Activated B cell treated with CpG ODN at 0.5 μM for 24 hours (primary cell): ENCODE measurements around the gene UBE4B. TPM values are rescaled to one million over a fixed set of nuclear protein-coding genes. Genes with fewer than 3 reads are reported as not detected.

Experiments used
- ATAC-seq: fragments of 200-7000 bp; cut with Tn5 transposase; one replicate; pipeline ENCODE4 v1.10.0; 2021; ENCODE audit warnings: low read depth, mild to moderate bottlenecking, moderate library complexity
- CTCF ChIA-PET: fragments of 350-600 bp; sonication (Branson Sonifier 250); formaldehyde crosslinking; loops from one replicate; lab custom pipeline; 2021; ENCODE audit warnings: antibody characterized with exemption; lab: Charles Lee
- POLR2A ChIA-PET: fragments of 350-600 bp; sonication (Branson Sonifier 250); formaldehyde crosslinking; loops from one replicate; lab custom pipeline; 2021; ENCODE audit warnings: antibody characterized with exemption; lab: Charles Lee
- DNase-seq: peaks from one replicate; pipeline ENCODE4 v3.0.0; 2022
- H3K27ac Mint-ChIP-seq: one replicate; pipeline ENCODE4 v1.8.0; 2020; ENCODE audit warnings: mixed read lengths
- H3K27me3 Mint-ChIP-seq: one replicate; pipeline ENCODE4 v1.8.0; 2021; ENCODE audit warnings: mixed read lengths
- H3K36me3 Mint-ChIP-seq: one replicate; pipeline ENCODE4 v1.8.0; 2021; ENCODE audit warnings: low read depth, mixed read lengths
- H3K4me1 Mint-ChIP-seq: one replicate; pipeline ENCODE4 v1.8.0; 2021; ENCODE audit warnings: mixed read lengths
- H3K4me3 Mint-ChIP-seq: one replicate; pipeline ENCODE4 v1.8.0; 2020; ENCODE audit warnings: mild to moderate bottlenecking, mixed read lengths
- H3K9me3 Mint-ChIP-seq: one replicate; pipeline ENCODE4 v1.8.0; 2020; ENCODE audit warnings: mixed read lengths
- CTCF ChIP-seq: fragments of 200-600 bp; IDR thresholded peaks from one replicate; pipeline ENCODE4 v1.8.0; 2022; ENCODE audit warnings: antibody characterized with exemption, mild to moderate bottlenecking
- intact Hi-C: fragments of 100-400 bp; cut with micrococcal nuclease; formaldehyde crosslinking; loops from one replicate; pipeline ENCODE4 v1.15.1; 2024
- total RNA-seq: library from RNA; stranded (reverse); gene quantifications from 2 replicates; pipeline ENCODE4 v1.2.3, GENCODE V29; 2022

The UBE4B gene
- total RNA-seq, 1 donor from 2014 or later, result 44.7 TPM

- ChIA-PET CTCF (no interaction called here), POLR2A (no interaction called here)
- DNase-seq, result no peak
- Mint-ChIP-seq H3K36me3 (peaks cover 31% of the 10 kb centered on the region), H3K9me3 (no peaks in the 10 kb centered on the region), H3K4me3 (no peak overlapping the region), H3K27me3 (no peaks in the 10 kb centered on the region), H3K27ac (no peak overlapping the region), H3K4me1 (peaks cover 10% of the 10 kb centered on the region)
- no peak for TF ChIP-seq CTCF
- intact Hi-C loops, result no loop called here
- ATAC-seq, result no peak
Measured at GRCh38 chr1:10061276-10061675, 28.5 kb downstream of the UBE4B start.

GRCh38 chr1:10063878-10064277 lies 31.1 kb downstream of the UBE4B start:
- DNase-seq, result no peak
- peaks cover 19% of the 10 kb centered on the region for H3K36me3 Mint-ChIP-seq
- CTCF ChIA-PET, result no interaction called here
- no peak for TF ChIP-seq CTCF
- H3K27ac Mint-ChIP-seq, result no peak overlapping the region
- H3K9me3 Mint-ChIP-seq, result no peaks in the 10 kb centered on the region
- H3K4me1 Mint-ChIP-seq, result peaks cover 10% of the 10 kb centered on the region
- intact Hi-C loops, result no loop called here
- no peak overlapping the region for H3K4me3 Mint-ChIP-seq
- POLR2A ChIA-PET, result interaction anchor here (0.6 kb wide), 1 partner anchor 380 kb away, joined by 6 read pairs; no protein-coding TSS in a partner anchor
- no peaks in the 10 kb centered on the region for H3K27me3 Mint-ChIP-seq
- ATAC-seq, result no peak

GRCh38 chr1:10064416-10065343 lies 31.9 kb downstream of the UBE4B start:
- H3K9me3 Mint-ChIP-seq, result no peaks in the 10 kb centered on the region
- POLR2A ChIA-PET, result interaction anchor here (0.6 kb wide), 1 partner anchor 379 kb away, joined by 6 read pairs; no protein-coding TSS in a partner anchor
- no peaks in the 10 kb centered on the region for H3K27me3 Mint-ChIP-seq
- no peak for DNase-seq
- H3K36me3 Mint-ChIP-seq, result peaks cover 16% of the 10 kb centered on the region
- no peak overlapping the region for H3K4me3 Mint-ChIP-seq
- ATAC-seq, result no peak
- H3K27ac Mint-ChIP-seq, result no peak overlapping the region
- intact Hi-C loops, result no loop called here
- TF ChIP-seq CTCF, result no peak
- CTCF ChIA-PET, result no interaction called here
- peaks cover 10% of the 10 kb centered on the region for H3K4me1 Mint-ChIP-seq

GRCh38 chr1:10065344-10065685 lies 32.6 kb downstream of the UBE4B start:
- no peak for TF ChIP-seq CTCF
- no peaks in the 10 kb centered on the region for H3K27me3 Mint-ChIP-seq
- H3K4me1 Mint-ChIP-seq, result peaks cover 10% of the 10 kb centered on the region
- H3K27ac Mint-ChIP-seq, result no peak overlapping the region
- ChIA-PET POLR2A (no interaction called here), CTCF (no interaction called here)
- H3K4me3 Mint-ChIP-seq, result no peak overlapping the region
- no peak for ATAC-seq
- intact Hi-C loops, result no loop called here
- H3K9me3 Mint-ChIP-seq, result no peaks in the 10 kb centered on the region
- peaks cover 12% of the 10 kb centered on the region for H3K36me3 Mint-ChIP-seq
- no peak for DNase-seq

- ATAC-seq (no peak), DNase-seq (no peak)
- H3K36me3 Mint-ChIP-seq, result peaks cover 14% of the 10 kb centered on the region
- intact Hi-C loops, result no loop called here
- peaks cover 10% of the 10 kb centered on the region for H3K4me1 Mint-ChIP-seq
- CTCF ChIA-PET, result no interaction called here
- no peak overlapping the region for H3K27ac Mint-ChIP-seq
- POLR2A ChIA-PET, result no interaction called here
- no peaks in the 10 kb centered on the region for H3K9me3 Mint-ChIP-seq
- no peak for TF ChIP-seq CTCF
- H3K27me3 Mint-ChIP-seq, result no peaks in the 10 kb centered on the region
- no peak overlapping the region for H3K4me3 Mint-ChIP-seq
Measured at GRCh38 chr1:10065760-10066159, 33.0 kb downstream of the UBE4B start.
